Natural killer cell treated with Interleukin-12 subunit alpha and Interleukin-12 subunit beta and Interleukin-15 and Interleukin-18, amount 100 ng/mL, for 72 hours (primary cell): ENCODE results near the gene NDUFA13. TPM values are rescaled to one million over a fixed set of nuclear protein-coding genes. Genes with fewer than 3 reads are reported as not detected.

Experiments
- ATAC-seq, 2 donors: fragments of 150-1000 bp; cut with Tn5 transposase in 1 of 2; sonication (Bioruptor Pico), chemical (Tn5 transposase) in 1 of 2; 2 replicates each; pipeline ENCODE4 v1.10.0; 2021
- DNase-seq: peaks from one replicate; pipeline ENCODE4 v3.0.0; 2022; ENCODE audit warnings: low spot score
- H3K27ac Mint-ChIP-seq, 2 donors: 1 replicate in 1 of 2; 2 replicates in 1 of 2; pipeline ENCODE4 v1.8.0; 2022; ENCODE audit warnings: mixed read lengths in 2 of 2, mild to moderate bottlenecking in 1 of 2, moderate library complexity in 1 of 2
- H3K27me3 Mint-ChIP-seq, 2 donors: 1 replicate in 1 of 2; 2 replicates in 1 of 2; pipeline ENCODE4 v1.8.0; 2022; ENCODE audit warnings: mixed read lengths in 2 of 2
- H3K36me3 Mint-ChIP-seq: one replicate; pipeline ENCODE4 v1.8.0; 2022; ENCODE audit warnings: mixed read lengths
- H3K4me1 Mint-ChIP-seq, 2 donors: 1 replicate in 1 of 2; 2 replicates in 1 of 2; pipeline ENCODE4 v1.8.0; 2022; ENCODE audit warnings: low read depth in 2 of 2, mixed read lengths in 2 of 2, mild to moderate bottlenecking in 1 of 2
- H3K4me3 Mint-ChIP-seq: one replicate; pipeline ENCODE4 v1.8.0; 2022; ENCODE audit warnings: mixed read lengths
- H3K9me3 Mint-ChIP-seq: 2 replicates; pipeline ENCODE4 v1.8.0; 2022; ENCODE audit warnings: mixed read lengths
- total RNA-seq, 2 donors: library from RNA; stranded (reverse); gene quantifications; one replicate each; pipeline ENCODE4 v1.2.3, GENCODE V29; 2022

The NDUFA13 gene
- total RNA-seq, 2 donors from 2014 or later, result 261 to 310 TPM

- no peaks in the 10 kb centered on the region for H3K36me3 Mint-ChIP-seq
- peak within 1 kb of the TSS in 1 of 2 donors; percentile 31 for H3K27ac Mint-ChIP-seq
- no peak within 1 kb of the TSS for H3K4me3 Mint-ChIP-seq
- no peak for ATAC-seq
- no peaks in the 10 kb centered on the region for H3K9me3 Mint-ChIP-seq
- DNase-seq, result no peak
- H3K4me1 Mint-ChIP-seq, result peaks cover 3 to 6% of the 10 kb centered on the region in 2 donors
- H3K27me3 Mint-ChIP-seq, result no peaks in the 10 kb centered on the region
Measured at GRCh38 chr19:19528721-19529490, 12.9 kb downstream of the NDUFA13 start, which contains the start of gene YJEFN3. YJEFN3 (plus strand) TSS chr19:19528911; CDS start chr19:19528933, 22 bp downstream.

DNA sequence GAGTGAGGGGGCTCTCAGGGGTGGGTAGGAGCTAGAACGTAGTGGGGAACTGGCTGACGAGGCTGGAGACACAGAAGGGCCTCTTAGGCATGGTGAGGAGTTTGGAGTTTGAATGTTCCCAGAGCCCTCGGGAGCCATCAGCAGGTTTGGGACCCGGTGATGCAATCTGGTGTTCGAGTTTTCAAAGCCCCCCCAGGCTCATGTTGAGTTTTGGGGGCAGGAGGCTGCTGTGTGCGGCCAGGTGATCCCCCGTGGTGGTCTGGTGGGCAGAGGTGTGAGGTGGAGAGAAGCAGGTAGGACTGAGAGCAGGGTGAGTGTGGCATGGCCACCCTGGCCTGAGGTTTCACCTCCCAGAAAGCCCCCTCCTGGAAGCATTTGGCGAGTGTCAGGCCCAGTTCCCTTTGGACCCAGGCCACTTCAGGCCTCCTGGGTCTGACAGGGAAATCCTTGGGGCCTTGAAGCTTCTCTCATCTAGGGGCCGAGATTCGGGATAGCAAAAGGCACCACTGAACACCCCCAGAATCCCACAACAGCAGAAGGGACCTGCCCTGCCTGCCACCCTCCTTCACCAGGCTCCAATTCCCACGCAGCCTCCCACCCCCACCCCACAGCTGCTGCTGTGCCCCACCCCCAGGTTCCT, 13.9 kb downstream of the NDUFA13 start:
- Mint-ChIP-seq H3K4me3 (no peak overlapping the region), H3K4me1 (peaks cover 3 to 6% of the 10 kb centered on the region in 2 donors), H3K9me3 (no peaks in the 10 kb centered on the region), H3K27me3 (no peaks in the 10 kb centered on the region), H3K36me3 (no peaks in the 10 kb centered on the region), H3K27ac (peak overlapping the region in 1 of 2 donors; percentile 31)
- DNase-seq (no peak), ATAC-seq (no peak)

DNA sequence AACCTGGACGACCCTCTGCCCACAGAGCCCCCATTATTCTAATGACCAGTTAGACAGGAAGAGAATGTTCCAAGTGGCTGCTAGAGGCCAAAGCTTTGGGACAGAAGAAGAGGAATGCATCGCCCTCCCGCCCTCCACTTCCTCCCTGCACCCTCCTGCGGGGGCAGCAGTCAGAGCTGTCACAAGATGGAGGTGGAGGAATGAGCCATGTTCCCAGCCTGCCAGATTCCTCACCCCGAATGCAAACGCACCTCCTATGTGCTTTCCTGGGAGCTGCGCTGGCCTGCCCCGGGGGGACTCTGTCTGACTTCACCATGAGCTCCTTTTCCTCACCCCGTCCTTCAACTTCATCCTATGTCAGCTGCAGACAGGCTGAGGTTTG, 14.4 kb downstream of the NDUFA13 start:
- Mint-ChIP-seq H3K9me3 (no peaks in the 10 kb centered on the region), H3K4me3 (no peak overlapping the region), H3K27ac (no peak overlapping the region), H3K36me3 (no peaks in the 10 kb centered on the region), H3K4me1 (peaks cover 3 to 6% of the 10 kb centered on the region in 2 donors), H3K27me3 (no peaks in the 10 kb centered on the region)
- DNase-seq, result no peak
- no peak for ATAC-seq

DNA sequence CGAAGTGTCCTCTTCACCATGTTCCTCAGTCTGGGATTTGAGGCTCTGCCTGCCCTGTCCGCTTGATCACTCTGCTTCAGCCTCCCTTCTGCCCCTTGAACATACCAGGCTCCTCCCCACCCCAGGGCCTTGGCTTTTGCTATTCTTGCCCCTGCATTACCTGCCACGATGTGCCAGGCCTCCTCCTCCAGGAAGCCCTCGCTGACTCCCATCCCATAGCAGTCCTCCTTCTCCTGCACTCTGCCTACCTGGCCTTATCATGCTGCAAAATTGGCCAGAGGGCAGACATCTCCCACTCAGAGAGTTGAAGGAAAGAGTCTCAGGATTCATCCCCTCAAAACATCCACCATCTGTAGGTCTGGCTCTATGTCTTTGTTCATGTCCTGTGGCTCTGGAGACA, 14.9 kb downstream of the NDUFA13 start:
- H3K36me3 Mint-ChIP-seq, result no peaks in the 10 kb centered on the region
- no peak overlapping the region for H3K4me3 Mint-ChIP-seq
- DNase-seq, result no peak
- no peaks in the 10 kb centered on the region for H3K9me3 Mint-ChIP-seq
- no peaks in the 10 kb centered on the region for H3K27me3 Mint-ChIP-seq
- peaks cover 3 to 6% of the 10 kb centered on the region in 2 donors for H3K4me1 Mint-ChIP-seq
- H3K27ac Mint-ChIP-seq, result no peak overlapping the region
- ATAC-seq, result no peak

DNA sequence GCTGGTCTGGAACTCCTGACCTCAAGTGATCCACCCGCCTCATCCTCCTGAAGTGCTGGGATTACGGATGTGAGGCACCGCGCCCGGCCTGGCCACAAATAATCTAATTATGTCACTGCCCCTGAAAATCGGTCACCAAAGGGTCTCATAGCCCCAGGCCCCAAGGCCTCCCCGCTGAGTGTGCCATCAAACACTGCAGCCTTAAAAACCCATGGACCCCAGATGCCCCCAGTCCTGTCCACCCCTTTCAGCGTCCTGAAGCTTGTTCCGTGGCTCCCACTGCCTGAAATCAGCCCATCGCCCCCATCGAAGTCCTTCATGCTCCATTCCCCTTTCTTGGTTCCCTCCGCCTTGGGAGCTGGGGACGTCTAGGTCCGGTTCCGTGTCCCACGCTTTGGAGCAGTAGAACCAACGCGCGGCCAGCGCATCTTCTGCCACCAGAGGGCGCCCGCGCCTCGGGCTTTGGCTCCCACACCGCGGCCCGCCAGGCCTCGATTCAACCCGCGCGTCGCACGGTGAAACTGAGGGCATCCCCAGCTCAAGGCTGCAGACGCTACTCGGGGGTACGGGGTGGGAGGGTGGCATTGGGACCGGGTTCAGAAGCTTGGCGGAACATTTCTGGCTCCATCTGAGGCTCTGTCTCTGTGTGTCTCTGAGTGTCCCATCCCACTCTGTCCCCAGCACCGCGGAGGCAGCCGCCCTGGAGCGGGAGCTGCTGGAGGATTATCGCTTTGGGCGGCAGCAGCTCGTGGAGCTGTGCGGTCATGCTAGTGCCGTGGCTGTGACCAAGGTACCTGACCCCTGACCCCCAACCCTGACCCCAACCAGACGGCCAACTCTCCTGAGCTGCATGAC, 16.2 kb downstream of the NDUFA13 start:
- H3K4me1 Mint-ChIP-seq, result peaks cover 6 to 7% of the 10 kb centered on the region in 2 donors
- H3K27me3 Mint-ChIP-seq, result peaks cover 0 to 3% of the 10 kb centered on the region in 2 donors
- no peak overlapping the region for H3K4me3 Mint-ChIP-seq
- no peak overlapping the region for H3K27ac Mint-ChIP-seq
- no peaks in the 10 kb centered on the region for H3K36me3 Mint-ChIP-seq
- H3K9me3 Mint-ChIP-seq, result no peaks in the 10 kb centered on the region
- ATAC-seq (peak; percentile 78 to 82), DNase-seq (peak; percentile 86)

DNA sequence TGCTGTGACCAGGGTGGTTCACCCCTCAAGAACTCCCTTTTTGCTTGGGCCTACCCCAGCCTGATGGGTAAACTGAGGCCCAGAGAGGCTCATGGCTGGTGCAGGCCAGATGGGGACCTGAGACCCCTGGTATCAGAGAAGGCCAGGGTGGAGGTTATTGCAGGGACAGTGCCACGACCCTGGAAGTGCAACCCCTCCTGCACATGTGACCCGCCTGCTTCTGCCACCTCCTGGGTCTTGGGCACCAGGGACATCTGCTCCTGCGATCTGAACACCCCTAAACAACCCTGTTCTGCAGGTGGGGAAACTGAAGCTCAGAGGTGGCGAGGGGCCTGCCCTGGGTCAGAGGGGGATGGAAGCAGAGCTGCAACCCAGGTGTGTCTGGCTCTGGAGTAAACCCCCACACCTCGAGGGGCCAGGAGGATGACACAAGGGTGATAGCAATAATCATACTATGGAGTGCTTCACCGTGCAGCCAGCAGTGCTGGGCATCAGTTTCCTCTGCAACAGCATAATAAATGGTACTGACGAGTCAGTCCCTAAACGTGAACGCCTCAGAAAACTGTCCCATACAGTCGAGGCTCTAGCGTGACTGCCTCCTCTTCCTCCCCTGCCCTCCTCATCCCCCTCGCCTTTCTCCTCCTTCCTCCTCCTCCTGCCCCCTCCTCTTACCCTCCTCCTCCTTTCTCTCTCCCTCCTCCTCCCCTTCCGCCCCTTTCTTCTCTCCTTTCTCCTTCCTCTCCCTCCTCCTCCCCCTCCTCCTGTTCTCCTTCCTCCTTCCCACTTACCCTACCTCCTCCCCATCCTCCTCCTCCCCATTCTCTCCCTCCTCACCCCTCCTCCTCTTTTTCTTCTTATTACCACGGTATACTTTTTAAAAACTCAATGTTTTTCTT, 17.0 kb downstream of the NDUFA13 start:
- peaks cover 0 to 7% of the 10 kb centered on the region in 2 donors for H3K27me3 Mint-ChIP-seq
- DNase-seq, result no peak
- no peak overlapping the region for H3K4me3 Mint-ChIP-seq
- H3K36me3 Mint-ChIP-seq, result no peaks in the 10 kb centered on the region
- H3K4me1 Mint-ChIP-seq, result peaks cover 6 to 12% of the 10 kb centered on the region in 2 donors
- no peak overlapping the region for H3K27ac Mint-ChIP-seq
- H3K9me3 Mint-ChIP-seq, result no peaks in the 10 kb centered on the region
- ATAC-seq, result no peak

GRCh38 chr19:19533841-19534240, 17.8 kb downstream of the NDUFA13 start:
- Mint-ChIP-seq H3K27me3 (peaks cover 0 to 10% of the 10 kb centered on the region in 2 donors), H3K4me1 (peaks cover 10 to 16% of the 10 kb centered on the region in 2 donors), H3K27ac (no peak overlapping the region), H3K9me3 (no peaks in the 10 kb centered on the region), H3K36me3 (no peaks in the 10 kb centered on the region), H3K4me3 (no peak overlapping the region)
- ATAC-seq (no peak), DNase-seq (no peak)

DNA sequence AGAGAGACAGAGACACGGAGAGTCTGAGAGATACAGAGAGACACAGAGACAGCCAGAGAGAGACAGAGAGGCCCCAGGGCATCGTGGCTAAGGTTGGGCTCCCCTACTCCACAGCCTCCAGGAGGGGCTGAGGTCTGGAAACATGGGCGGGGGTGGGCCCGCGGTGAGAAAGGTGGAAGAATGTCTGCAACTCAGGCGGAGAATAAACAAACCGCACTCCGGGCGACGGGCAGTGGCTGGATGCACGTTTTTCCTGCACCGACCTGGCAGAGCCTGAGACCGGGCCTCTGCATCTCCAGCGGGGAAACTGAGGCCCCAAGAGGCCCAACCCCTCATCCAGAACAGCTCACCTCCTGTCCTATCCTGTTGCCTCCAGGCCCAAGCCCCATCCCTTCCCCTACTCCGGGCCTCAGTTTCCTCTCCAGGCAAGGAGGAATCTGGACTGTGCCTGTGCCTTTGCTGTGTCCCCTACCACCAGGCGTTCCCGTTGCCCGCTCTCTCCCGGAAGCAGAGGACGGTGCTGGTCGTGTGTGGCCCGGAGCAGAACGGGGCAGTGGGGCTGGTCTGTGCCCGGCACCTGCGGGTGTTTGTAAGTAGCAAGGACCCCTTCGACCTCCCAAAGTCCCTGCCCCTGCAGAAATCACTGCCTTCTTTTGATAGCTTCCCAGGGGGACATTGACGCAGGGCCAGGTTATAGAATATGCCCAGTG, 18.7 kb downstream of the NDUFA13 start:
- Mint-ChIP-seq H3K27ac (no peak overlapping the region), H3K9me3 (no peaks in the 10 kb centered on the region), H3K4me1 (peaks cover 13 to 18% of the 10 kb centered on the region in 2 donors), H3K36me3 (no peaks in the 10 kb centered on the region), H3K4me3 (no peak overlapping the region), H3K27me3 (peaks cover 0 to 12% of the 10 kb centered on the region in 2 donors)
- no peak for ATAC-seq
- no peak for DNase-seq

- no peak overlapping the region for H3K4me3 Mint-ChIP-seq
- DNase-seq, result no peak
- ATAC-seq, result no peak
- H3K27ac Mint-ChIP-seq, result no peak overlapping the region
- no peaks in the 10 kb centered on the region for H3K36me3 Mint-ChIP-seq
- no peaks in the 10 kb centered on the region for H3K9me3 Mint-ChIP-seq
- H3K27me3 Mint-ChIP-seq, result peaks cover 0 to 12% of the 10 kb centered on the region in 2 donors
- H3K4me1 Mint-ChIP-seq, result peaks cover 13 to 19% of the 10 kb centered on the region in 2 donors
Measured at GRCh38 chr19:19535311-19536191, 19.5 kb downstream of the NDUFA13 start.

DNA sequence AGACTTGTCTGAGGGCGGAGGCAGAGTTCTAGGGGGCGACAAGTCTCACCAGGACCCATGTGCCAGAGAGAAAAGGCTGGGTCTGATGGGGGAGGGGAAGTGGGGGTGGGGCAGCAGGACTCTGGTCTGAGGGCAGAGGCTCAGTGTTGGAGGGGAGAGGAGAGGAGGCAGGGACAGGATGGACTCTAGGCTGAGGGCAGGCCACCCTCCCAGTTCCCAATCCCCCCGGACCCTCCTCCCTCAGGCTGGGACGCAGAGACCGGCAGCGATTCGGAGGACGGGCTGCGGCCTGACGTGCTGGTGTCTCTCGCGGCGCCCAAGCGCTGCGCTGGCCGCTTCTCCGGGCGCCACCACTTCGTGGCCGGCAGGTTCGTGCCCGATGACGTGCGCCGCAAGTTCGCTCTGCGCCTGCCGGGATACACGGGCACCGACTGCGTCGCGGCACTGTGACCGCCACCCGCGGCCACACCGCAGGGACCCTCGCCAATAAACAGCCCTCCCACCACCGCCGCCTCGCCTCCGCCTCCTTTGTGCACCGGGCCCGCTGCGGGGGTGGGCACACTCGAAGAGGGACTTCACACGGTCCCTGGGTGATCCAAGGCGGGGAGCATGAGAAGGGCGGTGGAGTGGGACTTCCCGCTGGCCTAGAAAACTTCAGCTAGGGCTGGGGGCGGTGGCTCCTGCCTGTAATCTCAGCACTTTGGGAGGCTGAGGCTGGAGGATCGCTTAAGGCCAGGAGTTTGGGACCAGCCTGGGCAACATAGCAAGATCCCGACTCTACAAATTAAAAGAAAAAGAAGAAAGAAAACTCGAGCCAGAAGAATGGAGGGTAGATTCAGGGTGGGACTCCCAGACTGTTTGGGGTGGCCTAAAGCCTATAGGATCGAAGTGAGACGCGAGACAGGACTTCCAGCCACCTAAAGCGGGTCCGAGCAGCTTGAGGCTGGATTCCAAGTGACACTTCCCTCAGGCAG, 21.3 kb downstream of the NDUFA13 start:
- ATAC-seq, result no peak
- Mint-ChIP-seq H3K27me3 (peaks cover 0 to 12% of the 10 kb centered on the region in 2 donors), H3K4me3 (peak overlapping the region; percentile 20), H3K9me3 (no peaks in the 10 kb centered on the region), H3K27ac (peak overlapping the region in 1 of 2 donors; percentile 72), H3K4me1 (peaks cover 11 to 21% of the 10 kb centered on the region in 2 donors), H3K36me3 (no peaks in the 10 kb centered on the region)
- no peak for DNase-seq
